K562 (cell line): Measurements from ENCODE around the gene OGDH. TPM values are rescaled to one million over a fixed set of nuclear protein-coding genes. Genes with fewer than 3 reads are reported as not detected.

Source experiments
- ATF1 ChIP-seq, 2 experiments: fragments of 450-650 bp in 1 of 2; IDR thresholded peaks; 2 replicates each; pipeline ENCODE4 v1.6.1; 2016; ENCODE audit warnings: missing compliant biosample characterization in 1 of 2, missing genetic modification characterization in 1 of 2
- CBFA2T2 ChIP-seq: fragments of 450-650 bp; conservative IDR thresholded peaks from 2 replicates; pipeline ENCODE4 v1.6.1; 2017; ENCODE audit warnings: mild to moderate bottlenecking
- KAT7 ChIP-seq: sonication (generic); formaldehyde crosslinking; IDR thresholded peaks from 2 replicates; pipeline ENCODE4 v1.8.0; 2022; ENCODE audit warnings: missing genetic modification reagents, mild to moderate bottlenecking, borderline replicate concordance
- KLF10 ChIP-seq: fragments of 250-450 bp; sonication (Bioruptor Pico); IDR thresholded peaks from 2 replicates; pipeline ENCODE4 v1.6.1; 2021; ENCODE audit warnings: matching md5 sums
- L3MBTL2 ChIP-seq: fragments of 450-650 bp; IDR thresholded peaks from 2 replicates; pipeline ENCODE4 v1.6.1; 2016; ENCODE audit warnings: mild to moderate bottlenecking, moderate library complexity
- MAZ ChIP-seq, 2 experiments: fragments of 450-650 bp in 1 of 2; sonication (generic) in 1 of 2; formaldehyde crosslinking; IDR thresholded peaks in 1 of 2; conservative IDR thresholded peaks in 1 of 2; 2 replicates each; pipeline versions ENCODE4 v1.4.0 to v1.5.0; 2020; ENCODE audit warnings: mild to moderate bottlenecking in 1 of 2, missing genetic modification reagents in 1 of 2
- NFE2L1 ChIP-seq: fragments of 450-650 bp; IDR thresholded peaks from 2 replicates; pipeline ENCODE4 v1.6.1; 2016; ENCODE audit warnings: missing genetic modification characterization, low read depth, mild to moderate bottlenecking, missing compliant biosample characterization, moderate library complexity, borderline replicate concordance
- NFIC ChIP-seq: fragments of 450-650 bp; IDR thresholded peaks from 2 replicates; pipeline ENCODE4 v1.6.1; 2017; ENCODE audit warnings: mild to moderate bottlenecking, inconsistent platforms
- SOX6 ChIP-seq: fragments of 450-650 bp; IDR thresholded peaks from 2 replicates; pipeline ENCODE4 v1.6.1; 2014; ENCODE audit warnings: mild to moderate bottlenecking
- TAL1 ChIP-seq: fragments of 450-650 bp; IDR thresholded peaks from 2 replicates; pipeline ENCODE4 v1.6.1; 2016; ENCODE audit warnings: mild to moderate bottlenecking
- ZFP1 ChIP-seq: fragments of 450-650 bp; formaldehyde crosslinking; IDR thresholded peaks from 2 replicates; pipeline ENCODE4 v1.4.0; 2020; ENCODE audit warnings: mild to moderate bottlenecking, mixed read lengths
- ZFX ChIP-seq: sonication (generic); formaldehyde crosslinking; IDR thresholded peaks from 2 replicates; pipeline ENCODE4 v1.8.0; 2022; ENCODE audit warnings: mild to moderate bottlenecking, missing genetic modification reagents, moderate library complexity
- polyA plus RNA-seq, 8 experiments: library from polyadenylated mRNA; depleted of rRNA in 4 of 8; stranded (reverse) in 5 of 8; unstranded in 3 of 8; fragments of >200 nt; fragmentation: Nextera tagmentation in 2 of 8; fragmentation: Illumina TruSeq in 1 of 8; extraction: Ambion mirVana in 2 of 8; extraction: Trizol in 1 of 8; gene quantifications; 2 replicates each; pipeline versions ENCODE4 v1.2.1 to v1.2.3, GENCODE V29; 2011 to 2014; ENCODE audit warnings: inconsistent platforms in 1 of 8, missing spikeins in 1 of 8
- total RNA-seq, 7 experiments: library from RNA; depleted of rRNA in 6 of 7; stranded (reverse); fragments of >200 nt in 6 of 7; fragmentation: Illumina TruSeq in 2 of 7; extraction: Trizol in 2 of 7; gene quantifications; 2 replicates each; pipeline versions ENCODE4 v1.2.1 to v1.2.3, GENCODE V29; 2011 to 2021; ENCODE audit warnings: low replicate concordance in 1 of 7
- TF ChIP-seq, protein P1 (sequence below): sonication (generic); formaldehyde crosslinking; IDR thresholded peaks from 2 replicates; pipeline ENCODE4 v1.8.1; 2023; ENCODE audit warnings: mild to moderate bottlenecking, missing genetic modification reagents
- TF ChIP-seq, protein P2 (sequence below): fragments of 450-650 bp; IDR thresholded peaks from 2 replicates; pipeline ENCODE4 v1.6.1; 2016; ENCODE audit warnings: missing biosample characterization, missing genetic modification characterization

OGDH gene
- total and polyA plus RNA-seq, 9 of the 15 experiments (the other 6 are each of a cell fraction or from before 2014, with no cell fraction given): 3.1 to 80.3 (median 23.5) TPM

DNA sequence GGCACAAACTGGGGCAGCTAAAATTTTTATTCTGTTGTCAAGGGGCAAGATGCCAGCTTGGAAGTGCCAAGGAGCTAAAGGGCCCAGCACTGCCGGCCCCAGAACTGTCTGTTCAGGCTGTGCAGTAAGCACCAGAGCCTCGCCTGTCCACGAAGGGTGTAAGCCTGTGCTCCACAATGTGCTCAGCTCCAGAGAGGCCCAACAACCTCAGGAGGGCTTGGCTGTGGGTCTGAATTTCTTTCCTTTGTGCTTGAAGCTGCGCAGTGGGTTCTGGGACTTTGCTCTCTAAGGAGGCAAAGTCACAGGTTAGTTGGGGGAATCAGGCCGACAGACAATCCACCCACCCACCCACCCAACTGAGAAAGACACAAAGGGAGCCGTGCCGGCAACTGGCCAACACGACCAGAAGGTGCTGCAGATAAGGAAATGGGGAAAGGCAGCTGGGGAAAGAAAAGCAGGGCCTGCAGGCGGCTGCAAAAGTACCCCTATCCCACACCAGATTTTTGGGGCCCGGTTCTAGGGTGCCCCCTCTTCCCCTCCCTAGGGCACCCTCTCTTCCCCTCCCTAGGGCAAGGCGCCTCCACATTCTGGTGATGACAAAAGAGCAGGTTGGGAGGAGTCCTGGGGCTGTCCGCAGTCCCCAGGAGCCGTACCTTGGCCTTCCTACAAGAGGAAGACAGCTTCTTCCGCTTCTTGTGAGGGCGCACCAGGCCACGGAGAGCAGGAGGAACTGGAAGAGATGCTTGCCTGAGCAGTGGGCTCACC, 40.5 kb upstream of the OGDH start (continued):
- TF ChIP-seq SOX6 (peak; percentile 42; the same call in 1 of the 2 replicates), CBFA2T2 (peak; percentile 72), NFE2L1 (tag) (no peak), TAL1 (peak; percentile 67), ATF1 (CRISPR knock-in tag; IDR thresholded peaks at IDR 0.05) (no peak), ATF1 (tag; IDR thresholded peaks at IDR 0.05) (0 out of 2 replicates have a peak, but pooled peaks have one; percentile 7), ZFX (CRISPR knock-in tag) (peak; percentile 53), KLF10 (no peak), ZFP1 (no peak), MAZ (CRISPR knock-in tag; conservative IDR thresholded peaks at IDR 0.05 in 1 of 2, IDR thresholded peaks at IDR 0.05 in 1 of 2) (peak in 1 of 2 experiments; percentile 26; a peak in 2 of 4 replicates), L3MBTL2 (peak; percentile 57), NFIC (peak; percentile 88), KAT7 (CRISPR knock-in tag) (no peak; the same call in 1 of the 2 replicates)
- TF ChIP-seq, protein P1, sequence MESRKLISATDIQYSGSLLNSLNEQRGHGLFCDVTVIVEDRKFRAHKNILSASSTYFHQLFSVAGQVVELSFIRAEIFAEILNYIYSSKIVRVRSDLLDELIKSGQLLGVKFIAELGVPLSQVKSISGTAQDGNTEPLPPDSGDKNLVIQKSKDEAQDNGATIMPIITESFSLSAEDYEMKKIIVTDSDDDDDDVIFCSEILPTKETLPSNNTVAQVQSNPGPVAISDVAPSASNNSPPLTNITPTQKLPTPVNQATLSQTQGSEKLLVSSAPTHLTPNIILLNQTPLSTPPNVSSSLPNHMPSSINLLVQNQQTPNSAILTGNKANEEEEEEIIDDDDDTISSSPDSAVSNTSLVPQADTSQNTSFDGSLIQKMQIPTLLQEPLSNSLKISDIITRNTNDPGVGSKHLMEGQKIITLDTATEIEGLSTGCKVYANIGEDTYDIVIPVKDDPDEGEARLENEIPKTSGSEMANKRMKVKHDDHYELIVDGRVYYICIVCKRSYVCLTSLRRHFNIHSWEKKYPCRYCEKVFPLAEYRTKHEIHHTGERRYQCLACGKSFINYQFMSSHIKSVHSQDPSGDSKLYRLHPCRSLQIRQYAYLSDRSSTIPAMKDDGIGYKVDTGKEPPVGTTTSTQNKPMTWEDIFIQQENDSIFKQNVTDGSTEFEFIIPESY: 0 out of 2 replicates have a peak, but pooled peaks have one; percentile 39
- TF ChIP-seq, protein P2, sequence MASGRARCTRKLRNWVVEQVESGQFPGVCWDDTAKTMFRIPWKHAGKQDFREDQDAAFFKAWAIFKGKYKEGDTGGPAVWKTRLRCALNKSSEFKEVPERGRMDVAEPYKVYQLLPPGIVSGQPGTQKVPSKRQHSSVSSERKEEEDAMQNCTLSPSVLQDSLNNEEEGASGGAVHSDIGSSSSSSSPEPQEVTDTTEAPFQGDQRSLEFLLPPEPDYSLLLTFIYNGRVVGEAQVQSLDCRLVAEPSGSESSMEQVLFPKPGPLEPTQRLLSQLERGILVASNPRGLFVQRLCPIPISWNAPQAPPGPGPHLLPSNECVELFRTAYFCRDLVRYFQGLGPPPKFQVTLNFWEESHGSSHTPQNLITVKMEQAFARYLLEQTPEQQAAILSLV (tag): no peak
